ENCODE data around the gene AQP4. TPM values are rescaled to one million over a fixed set of nuclear protein-coding genes. Genes with fewer than 3 reads are reported as not detected.

Gene AQP4, protein sequence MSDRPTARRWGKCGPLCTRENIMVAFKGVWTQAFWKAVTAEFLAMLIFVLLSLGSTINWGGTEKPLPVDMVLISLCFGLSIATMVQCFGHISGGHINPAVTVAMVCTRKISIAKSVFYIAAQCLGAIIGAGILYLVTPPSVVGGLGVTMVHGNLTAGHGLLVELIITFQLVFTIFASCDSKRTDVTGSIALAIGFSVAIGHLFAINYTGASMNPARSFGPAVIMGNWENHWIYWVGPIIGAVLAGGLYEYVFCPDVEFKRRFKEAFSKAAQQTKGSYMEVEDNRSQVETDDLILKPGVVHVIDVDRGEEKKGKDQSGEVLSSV
- polyA plus RNA-seq (2011; rRNA removed) (not detected in 2 replicates), polyA minus RNA-seq (2011; rRNA and poly(A)+ RNA removed) (not detected in 2 replicates)

DNA sequence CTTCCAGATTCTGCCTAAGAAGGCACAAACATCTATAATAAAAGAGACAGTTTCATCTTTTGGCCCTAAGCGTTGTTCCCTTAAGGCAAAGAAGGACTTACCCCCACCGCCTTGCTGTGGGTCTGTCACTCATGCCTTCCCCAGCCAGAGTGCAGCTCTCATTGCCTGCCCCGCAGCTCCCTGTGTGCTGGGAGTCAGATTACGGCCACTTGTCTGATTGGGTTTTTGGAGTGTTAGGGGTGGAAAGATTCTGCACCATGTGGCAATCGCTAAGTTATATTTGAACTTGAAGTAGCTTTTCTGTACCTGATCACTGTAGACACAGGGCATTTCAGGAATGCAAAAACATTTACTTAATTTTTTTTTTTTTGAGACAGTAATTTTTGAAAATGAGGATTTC is at the start of gene AQP4:
TSS of gene AQP4 (minus strand) at position 151 of the 400 bp plus-strand sequence. CDS start at position 133, 18 bp downstream.
- TF ChIP-seq, protein P1, sequence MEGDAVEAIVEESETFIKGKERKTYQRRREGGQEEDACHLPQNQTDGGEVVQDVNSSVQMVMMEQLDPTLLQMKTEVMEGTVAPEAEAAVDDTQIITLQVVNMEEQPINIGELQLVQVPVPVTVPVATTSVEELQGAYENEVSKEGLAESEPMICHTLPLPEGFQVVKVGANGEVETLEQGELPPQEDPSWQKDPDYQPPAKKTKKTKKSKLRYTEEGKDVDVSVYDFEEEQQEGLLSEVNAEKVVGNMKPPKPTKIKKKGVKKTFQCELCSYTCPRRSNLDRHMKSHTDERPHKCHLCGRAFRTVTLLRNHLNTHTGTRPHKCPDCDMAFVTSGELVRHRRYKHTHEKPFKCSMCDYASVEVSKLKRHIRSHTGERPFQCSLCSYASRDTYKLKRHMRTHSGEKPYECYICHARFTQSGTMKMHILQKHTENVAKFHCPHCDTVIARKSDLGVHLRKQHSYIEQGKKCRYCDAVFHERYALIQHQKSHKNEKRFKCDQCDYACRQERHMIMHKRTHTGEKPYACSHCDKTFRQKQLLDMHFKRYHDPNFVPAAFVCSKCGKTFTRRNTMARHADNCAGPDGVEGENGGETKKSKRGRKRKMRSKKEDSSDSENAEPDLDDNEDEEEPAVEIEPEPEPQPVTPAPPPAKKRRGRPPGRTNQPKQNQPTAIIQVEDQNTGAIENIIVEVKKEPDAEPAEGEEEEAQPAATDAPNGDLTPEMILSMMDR (IDR thresholded peaks at IDR 0.05; ENCODE audit: insufficient read depth, low read depth, low read length) = no peak
- CTCF ChIA-PET = no interaction called here
- no peak for DNase-seq (ENCODE audit: low read depth)

GRCh38 chr18:26911840-26912239 is 46.3 kb upstream of the AQP4 start:
- Histone ChIP-seq H3K27me3 (ENCODE audit: control insufficient read depth, insufficient read depth, low read length) (no peaks in the 10 kb centered on the region), H3K36me3 (ENCODE audit: control insufficient read depth, insufficient read depth, low read length) (no peaks in the 10 kb centered on the region), H3K4me3 (ENCODE audit: low read depth, low read length) (no peak overlapping the region)
- ChIA-PET CTCF (no interaction called here), POLR2A (no interaction called here)
- TF ChIP-seq, protein P1 (IDR thresholded peaks at IDR 0.05; ENCODE audit: insufficient read depth, low read depth, low read length) = no peak
- DNase-seq (ENCODE audit: low read depth) = no peak

More for the DNA sequence above, at the start of gene AQP4:
- POLR2A ChIA-PET = no interaction called here
- Histone ChIP-seq H3K36me3 (ENCODE audit: control insufficient read depth, insufficient read depth, low read length) (no peaks in the 10 kb centered on the region), H3K4me3 (ENCODE audit: low read depth, low read length) (no peak within 1 kb of the TSS), H3K27me3 (ENCODE audit: control insufficient read depth, insufficient read depth, low read length) (peaks cover 4% of the 10 kb centered on the region; the same call in 1 of the 2 replicates)

- Histone ChIP-seq H3K36me3 (ENCODE audit: control insufficient read depth, insufficient read depth, low read length) (no peaks in the 10 kb centered on the region), H3K4me3 (ENCODE audit: low read depth, low read length) (no peak overlapping the region), H3K27me3 (ENCODE audit: control insufficient read depth, insufficient read depth, low read length) (no peaks in the 10 kb centered on the region)
- TF ChIP-seq, protein P1 (IDR thresholded peaks at IDR 0.05; ENCODE audit: insufficient read depth, low read depth, low read length) = no peak
- POLR2A ChIA-PET = no interaction called here
- CTCF ChIA-PET = no interaction called here
- DNase-seq (ENCODE audit: low read depth) = no peak
These were observed 44.2 kb upstream of the AQP4 start for GRCh38 chr18:26909599-26910290.

- no peaks in the 10 kb centered on the region for H3K36me3 ChIP-seq (ENCODE audit: control insufficient read depth, insufficient read depth, low read length)
- TF ChIP-seq, protein P1 (IDR thresholded peaks at IDR 0.05; ENCODE audit: insufficient read depth, low read depth, low read length) = no peak
- ChIA-PET POLR2A (no interaction called here), CTCF (no interaction called here)
- no peak overlapping the region for H3K4me3 ChIP-seq (ENCODE audit: low read depth, low read length)
- no peaks in the 10 kb centered on the region for H3K27me3 ChIP-seq (ENCODE audit: control insufficient read depth, insufficient read depth, low read length)
- no peak for DNase-seq (ENCODE audit: low read depth)
These were observed 43.4 kb upstream of the AQP4 start for GRCh38 chr18:26908906-26909305.

GRCh38 chr18:26902291-26902690 is 36.8 kb upstream of the AQP4 start:
- Histone ChIP-seq H3K4me3 (ENCODE audit: low read depth, low read length) (no peak overlapping the region), H3K27me3 (ENCODE audit: control insufficient read depth, insufficient read depth, low read length) (no peaks in the 10 kb centered on the region), H3K36me3 (ENCODE audit: control insufficient read depth, insufficient read depth, low read length) (no peaks in the 10 kb centered on the region)
- TF ChIP-seq, protein P1 (IDR thresholded peaks at IDR 0.05; ENCODE audit: insufficient read depth, low read depth, low read length) = no peak
- ChIA-PET POLR2A (no interaction called here), CTCF (no interaction called here)
- no peak for DNase-seq (ENCODE audit: low read depth)
